DMS153 treated with DMSO at 0.1 percent for 48 hours (cell line): ENCODE results near the gene PDE9A.
"Not testable (repeated sequence)": the region's sequence is repeated elsewhere in the genome, so short reads cannot be mapped to it uniquely, and the experiment has no call there.

ENCODE experiments used
- DNase-seq: peaks from one replicate; lab custom pipeline; 2025; ENCODE audit not compliant: unreplicated experiment; lab: John Stamatoyannopoulos, UW

The PDE9A gene

GRCh38 chr21:42704861-42705260, 51.4 kb downstream of the PDE9A start:
- no peak for DNase-seq

GRCh38 chr21:42705346-42705745, 51.9 kb downstream of the PDE9A start:
- no peak for DNase-seq

GRCh38 chr21:42705746-42706374, 52.4 kb downstream of the PDE9A start:
- no peak for DNase-seq

GRCh38 chr21:42706765-42707164, 53.3 kb downstream of the PDE9A start:
- DNase-seq: no peak

GRCh38 chr21:42707207-42707830, 53.9 kb downstream of the PDE9A start:
- DNase-seq: no peak

GRCh38 chr21:42708107-42708506, 54.7 kb downstream of the PDE9A start:
- DNase-seq: no peak

GRCh38 chr21:42708916-42709315, 55.5 kb downstream of the PDE9A start:
- not testable (repeated sequence) for DNase-seq

GRCh38 chr21:42711667-42712066, 58.2 kb downstream of the PDE9A start:
- DNase-seq: no peak

- not testable (repeated sequence) for DNase-seq
Measured at GRCh38 chr21:42715427-42715826, 62.0 kb downstream of the PDE9A start.

- no peak for DNase-seq
Measured at GRCh38 chr21:42716074-42716473, 62.7 kb downstream of the PDE9A start.

GRCh38 chr21:42720484-42720883, 67.1 kb downstream of the PDE9A start:
- DNase-seq: not testable (repeated sequence)

- no peak for DNase-seq
Measured at GRCh38 chr21:42721341-42721824, 68.0 kb downstream of the PDE9A start.

- no peak for DNase-seq
Measured at GRCh38 chr21:42722153-42722552, 68.7 kb downstream of the PDE9A start.

- no peak for DNase-seq
Measured at GRCh38 chr21:42722808-42723473, 69.5 kb downstream of the PDE9A start.

- no peak for DNase-seq
Measured at GRCh38 chr21:42724226-42724920, 71.0 kb downstream of the PDE9A start.

GRCh38 chr21:42725416-42725930, 72.1 kb downstream of the PDE9A start:
- DNase-seq: no peak

GRCh38 chr21:42731264-42732032, 78.0 kb downstream of the PDE9A start:
- DNase-seq: no peak

GRCh38 chr21:42732033-42732410, 78.6 kb downstream of the PDE9A start:
- no peak for DNase-seq

- no peak for DNase-seq
Measured at GRCh38 chr21:42733037-42733627, 79.7 kb downstream of the PDE9A start.

GRCh38 chr21:42733874-42734273, 80.5 kb downstream of the PDE9A start:
- no peak for DNase-seq
